ENCODE data around the gene SIGMAR1.

Gene SIGMAR1

GRCh38 chr9:34601937-34602573 is 35.5 kb downstream of the SIGMAR1 start:
- H2BK5ac ChIP-seq (ENCODE audit: low read length): no peak overlapping the region
- no peaks in the 10 kb centered on the region for H3K4me1 ChIP-seq (ENCODE audit: control insufficient read depth, low read depth, low read length)
- H3K27me3 ChIP-seq (ENCODE audit: insufficient read depth, low read length, poor library complexity): no peaks in the 10 kb centered on the region
- no peak overlapping the region for H3K23ac ChIP-seq (ENCODE audit: low read length)
- no peak overlapping the region for H2BK120ac ChIP-seq (ENCODE audit: low read depth, low read length)
- no peak overlapping the region for H3K4me2 ChIP-seq (ENCODE audit: low read length)
- DNase-seq: peak; percentile 76
- no peak overlapping the region for H3K4me3 ChIP-seq (ENCODE audit: low read length)
- H2AK5ac ChIP-seq (ENCODE audit: low read length): no peak overlapping the region
- H4K8ac ChIP-seq (ENCODE audit: low read depth, low read length): no peak overlapping the region
- no peak overlapping the region for H3K4ac ChIP-seq (ENCODE audit: low read depth, low read length)
- no peaks in the 10 kb centered on the region for H3K36me3 ChIP-seq (ENCODE audit: control insufficient read depth, insufficient read depth, low read length)
- H3K79me1 ChIP-seq (ENCODE audit: low read length): no peaks in the 10 kb centered on the region
- H3K56ac ChIP-seq (ENCODE audit: low read length): no peak overlapping the region
- H2BK15ac ChIP-seq (replicated peaks; ENCODE audit: low read depth): no peak overlapping the region
- H3K18ac ChIP-seq (ENCODE audit: low read length): no peak overlapping the region
- no peak overlapping the region for H4K5ac ChIP-seq (ENCODE audit: low read length)
- no peaks in the 10 kb centered on the region for H3K79me2 ChIP-seq (ENCODE audit: control insufficient read depth, insufficient read depth, low read length)
- no peak overlapping the region for H3K27ac ChIP-seq (ENCODE audit: low read depth, low read length)
- whole genome bisulfite sequencing (ENCODE audit: extremely low coverage, insufficient coverage, low lambda C conversion rate): no CpG with 5 or more reads among the region's 6 CpGs
- no peak overlapping the region for H3K9ac ChIP-seq (ENCODE audit: low read length)

DNA sequence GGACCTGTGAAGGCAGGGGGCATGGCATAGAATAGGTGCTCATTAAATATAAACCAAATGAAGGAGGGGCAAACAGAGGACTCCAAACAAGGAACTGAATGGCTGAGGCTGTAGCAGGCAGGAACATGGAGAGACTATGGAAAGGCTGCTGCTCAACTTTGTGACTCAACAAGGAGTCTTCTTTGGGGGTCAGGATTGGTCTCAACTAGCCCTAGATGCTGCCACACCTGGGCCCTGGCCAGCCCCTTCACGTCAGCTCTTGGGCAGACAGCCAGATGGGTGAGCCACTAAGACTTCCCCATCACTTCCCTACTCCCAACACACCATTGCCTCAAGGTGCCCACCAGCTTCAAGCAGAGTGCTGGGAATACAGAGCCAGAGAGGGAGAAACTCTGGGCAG is 36.7 kb downstream of the SIGMAR1 start:
- no peaks in the 10 kb centered on the region for H3K36me3 ChIP-seq (ENCODE audit: control insufficient read depth, insufficient read depth, low read length)
- no peak overlapping the region for H2BK15ac ChIP-seq (replicated peaks; ENCODE audit: low read depth)
- WGBS (ENCODE audit: extremely low coverage, insufficient coverage, low lambda C conversion rate): no CpG with 5 or more reads among the region's 1 CpG

GRCh38 chr9:34599546-34599945 is 38.0 kb downstream of the SIGMAR1 start:
- Histone ChIP-seq H3K27me3 (ENCODE audit: insufficient read depth, low read length, poor library complexity) (no peaks in the 10 kb centered on the region), H3K56ac (ENCODE audit: low read length) (no peak overlapping the region), H4K8ac (ENCODE audit: low read depth, low read length) (no peak overlapping the region), H3K4me2 (ENCODE audit: low read length) (no peak overlapping the region), H3K79me2 (ENCODE audit: control insufficient read depth, insufficient read depth, low read length) (no peaks in the 10 kb centered on the region), H4K5ac (ENCODE audit: low read length) (no peak overlapping the region), H3K36me3 (ENCODE audit: control insufficient read depth, insufficient read depth, low read length) (no peaks in the 10 kb centered on the region), H2BK5ac (ENCODE audit: low read length) (no peak overlapping the region), H2BK15ac (replicated peaks; ENCODE audit: low read depth) (no peak overlapping the region), H3K4me3 (ENCODE audit: low read length) (no peak overlapping the region), H3K4me1 (ENCODE audit: control insufficient read depth, low read depth, low read length) (no peaks in the 10 kb centered on the region), H2BK120ac (ENCODE audit: low read depth, low read length) (no peak overlapping the region), H3K23ac (ENCODE audit: low read length) (no peak overlapping the region), H3K9ac (ENCODE audit: low read length) (no peak overlapping the region), H3K27ac (ENCODE audit: low read depth, low read length) (no peak overlapping the region), H3K18ac (ENCODE audit: low read length) (no peak overlapping the region), H2AK5ac (ENCODE audit: low read length) (no peak overlapping the region), H3K4ac (ENCODE audit: low read depth, low read length) (no peak overlapping the region), H3K79me1 (ENCODE audit: low read length) (no peaks in the 10 kb centered on the region)
- no peak for DNase-seq
- WGBS (ENCODE audit: extremely low coverage, insufficient coverage, low lambda C conversion rate): no CpG with 5 or more reads among the region's 1 CpG

More for the DNA sequence above, 36.7 kb downstream of the SIGMAR1 start:
- DNase-seq: no peak
- Histone ChIP-seq H4K5ac (ENCODE audit: low read length) (no peak overlapping the region), H3K18ac (ENCODE audit: low read length) (no peak overlapping the region), H3K27ac (ENCODE audit: low read depth, low read length) (no peak overlapping the region), H3K4ac (ENCODE audit: low read depth, low read length) (no peak overlapping the region), H3K4me2 (ENCODE audit: low read length) (no peak overlapping the region), H3K9ac (ENCODE audit: low read length) (no peak overlapping the region), H3K56ac (ENCODE audit: low read length) (no peak overlapping the region), H4K8ac (ENCODE audit: low read depth, low read length) (no peak overlapping the region), H3K23ac (ENCODE audit: low read length) (no peak overlapping the region), H3K4me3 (ENCODE audit: low read length) (no peak overlapping the region), H3K79me1 (ENCODE audit: low read length) (no peaks in the 10 kb centered on the region), H2AK5ac (ENCODE audit: low read length) (no peak overlapping the region), H3K27me3 (ENCODE audit: insufficient read depth, low read length, poor library complexity) (no peaks in the 10 kb centered on the region), H2BK5ac (ENCODE audit: low read length) (no peak overlapping the region), H3K79me2 (ENCODE audit: control insufficient read depth, insufficient read depth, low read length) (no peaks in the 10 kb centered on the region), H2BK120ac (ENCODE audit: low read depth, low read length) (no peak overlapping the region), H3K4me1 (ENCODE audit: control insufficient read depth, low read depth, low read length) (no peaks in the 10 kb centered on the region)

DNA sequence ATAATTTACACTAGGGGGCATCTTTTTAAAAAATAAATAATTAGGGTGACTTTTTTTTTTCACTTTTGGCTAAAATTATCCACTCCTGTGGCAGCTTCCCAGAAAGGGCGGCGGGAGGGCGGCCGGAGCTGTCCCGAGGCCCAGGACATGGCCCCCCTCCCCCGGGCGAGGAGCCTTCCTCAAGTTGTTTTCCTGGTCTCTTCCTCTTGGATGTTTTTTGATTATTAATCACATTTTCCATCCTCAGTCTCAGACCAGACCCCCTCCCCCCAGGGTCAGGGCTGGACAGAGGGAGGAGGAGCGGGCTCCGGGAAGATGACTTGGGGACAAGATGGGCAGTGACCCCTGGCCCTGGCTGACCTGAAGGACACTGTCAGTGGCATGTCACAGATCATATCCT is 43.4 kb downstream of the SIGMAR1 start:
- Histone ChIP-seq H2BK15ac (replicated peaks; ENCODE audit: low read depth) (no peak overlapping the region), H4K5ac (ENCODE audit: low read length) (no peak overlapping the region), H3K4me2 (ENCODE audit: low read length) (no peak overlapping the region), H3K27me3 (ENCODE audit: insufficient read depth, low read length, poor library complexity) (peaks cover 19% of the 10 kb centered on the region), H3K79me2 (ENCODE audit: control insufficient read depth, insufficient read depth, low read length) (no peaks in the 10 kb centered on the region), H3K27ac (ENCODE audit: low read depth, low read length) (no peak overlapping the region), H4K8ac (ENCODE audit: low read depth, low read length) (no peak overlapping the region), H3K23ac (ENCODE audit: low read length) (no peak overlapping the region), H3K4me3 (ENCODE audit: low read length) (no peak overlapping the region), H3K4me1 (ENCODE audit: control insufficient read depth, low read depth, low read length) (peaks cover 6% of the 10 kb centered on the region), H2BK120ac (ENCODE audit: low read depth, low read length) (no peak overlapping the region), H3K9ac (ENCODE audit: low read length) (no peak overlapping the region), H3K18ac (ENCODE audit: low read length) (no peak overlapping the region), H2BK5ac (ENCODE audit: low read length) (no peak overlapping the region), H3K36me3 (ENCODE audit: control insufficient read depth, insufficient read depth, low read length) (no peaks in the 10 kb centered on the region), H2AK5ac (ENCODE audit: low read length) (no peak overlapping the region), H3K56ac (ENCODE audit: low read length) (no peak overlapping the region), H3K4ac (ENCODE audit: low read depth, low read length) (no peak overlapping the region), H3K79me1 (ENCODE audit: low read length) (no peaks in the 10 kb centered on the region)
- WGBS (ENCODE audit: extremely low coverage, insufficient coverage, low lambda C conversion rate): no CpG with 5 or more reads among the region's 9 CpGs
- no peak for DNase-seq

- no peak overlapping the region for H4K5ac ChIP-seq (ENCODE audit: low read length)
- H2BK5ac ChIP-seq (ENCODE audit: low read length): no peak overlapping the region
- no peaks in the 10 kb centered on the region for H3K36me3 ChIP-seq (ENCODE audit: control insufficient read depth, insufficient read depth, low read length)
- WGBS (ENCODE audit: extremely low coverage, insufficient coverage, low lambda C conversion rate): no CpG with 5 or more reads among the region's 26 CpGs
- no peak overlapping the region for H3K56ac ChIP-seq (ENCODE audit: low read length)
- no peaks in the 10 kb centered on the region for H3K79me2 ChIP-seq (ENCODE audit: control insufficient read depth, insufficient read depth, low read length)
- no peaks in the 10 kb centered on the region for H3K79me1 ChIP-seq (ENCODE audit: low read length)
- no peak overlapping the region for H3K4ac ChIP-seq (ENCODE audit: low read depth, low read length)
- no peak overlapping the region for H3K23ac ChIP-seq (ENCODE audit: low read length)
- H3K27ac ChIP-seq (ENCODE audit: low read depth, low read length): no peak overlapping the region
- H3K4me1 ChIP-seq (ENCODE audit: control insufficient read depth, low read depth, low read length): peaks cover 8% of the 10 kb centered on the region
- H3K18ac ChIP-seq (ENCODE audit: low read length): no peak overlapping the region
- H3K4me3 ChIP-seq (ENCODE audit: low read length): no peak overlapping the region
- H3K27me3 ChIP-seq (ENCODE audit: insufficient read depth, low read length, poor library complexity): peaks cover 24% of the 10 kb centered on the region
- H3K9ac ChIP-seq (ENCODE audit: low read length): peak overlapping the region; percentile 38
- H3K4me2 ChIP-seq (ENCODE audit: low read length): no peak overlapping the region
- H4K8ac ChIP-seq (ENCODE audit: low read depth, low read length): no peak overlapping the region
- no peak overlapping the region for H2BK15ac ChIP-seq (replicated peaks; ENCODE audit: low read depth)
- no peak for DNase-seq
- no peak overlapping the region for H2BK120ac ChIP-seq (ENCODE audit: low read depth, low read length)
- H2AK5ac ChIP-seq (ENCODE audit: low read length): no peak overlapping the region
Measured at GRCh38 chr9:34592895-34593601, 44.5 kb downstream of the SIGMAR1 start.
